HG03460 (cell line): Measurements from ENCODE around the gene CRHR1.
"Not testable (repeated sequence)": the region's sequence is repeated elsewhere in the genome, so short reads cannot be mapped to it uniquely, and the experiment has no call there.

Source experiments
- ATAC-seq: cut with Tn5 transposase; IDR thresholded peaks from one replicate; pipeline ENCODE4 v1.9.1; 2021; ENCODE audit not compliant: unreplicated experiment

The CRHR1 gene

DNA sequence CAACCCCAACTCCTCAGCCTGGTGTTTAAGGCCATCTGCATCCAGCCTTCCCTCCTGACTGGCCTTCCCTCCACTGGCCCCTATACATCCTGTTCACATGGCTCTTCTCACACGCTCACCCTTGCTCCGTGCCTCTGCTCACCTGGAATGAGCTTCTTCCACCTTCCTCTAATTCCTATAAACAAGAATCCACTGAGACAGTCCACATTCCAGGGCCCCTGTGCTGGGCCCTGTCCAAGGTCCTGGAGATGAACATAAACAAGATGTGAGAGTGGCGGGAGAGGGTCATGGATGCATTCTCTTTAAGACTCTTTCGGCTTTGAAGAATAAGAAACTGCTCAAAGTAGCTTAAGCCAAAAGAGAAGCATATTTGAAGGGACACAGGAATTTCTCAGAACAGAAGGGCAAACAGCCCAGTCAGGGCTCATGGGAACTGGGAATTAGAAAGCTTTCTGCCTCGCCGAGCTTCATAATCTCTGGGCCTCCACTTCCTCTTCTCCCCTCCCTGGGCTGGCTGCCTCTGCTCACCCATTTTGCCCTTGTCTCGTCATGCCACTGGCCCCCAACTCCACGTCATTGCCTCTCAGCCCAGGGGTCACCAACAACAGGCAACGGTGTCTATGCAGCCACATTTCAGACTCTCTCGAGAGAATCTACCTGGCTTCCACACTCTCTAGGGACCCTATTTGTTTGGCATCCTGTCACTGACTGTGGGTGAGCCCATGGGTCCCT is 74.0 kb downstream of the CRHR1 start:
- no peak for ATAC-seq

DNA sequence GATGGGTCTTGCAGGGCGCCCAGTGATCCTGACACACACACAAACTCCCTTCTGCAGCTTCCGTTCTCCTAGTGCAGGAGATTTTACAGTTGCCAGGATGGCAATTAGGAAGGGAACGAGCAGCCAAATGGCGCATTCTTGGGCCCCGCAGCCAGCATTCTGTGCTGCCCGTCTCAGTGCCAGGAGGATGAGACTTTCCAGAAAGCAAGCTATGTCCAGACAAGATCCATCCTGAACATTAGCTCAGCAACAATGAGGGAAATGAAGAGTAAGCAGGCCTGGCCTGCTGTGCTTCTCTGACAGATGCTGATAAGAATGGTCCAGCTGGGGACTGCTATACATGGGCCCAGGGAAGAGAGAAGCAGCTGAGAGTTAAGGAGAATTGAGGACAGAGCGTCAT is 77.0 kb downstream of the CRHR1 start:
- no peak for ATAC-seq

DNA sequence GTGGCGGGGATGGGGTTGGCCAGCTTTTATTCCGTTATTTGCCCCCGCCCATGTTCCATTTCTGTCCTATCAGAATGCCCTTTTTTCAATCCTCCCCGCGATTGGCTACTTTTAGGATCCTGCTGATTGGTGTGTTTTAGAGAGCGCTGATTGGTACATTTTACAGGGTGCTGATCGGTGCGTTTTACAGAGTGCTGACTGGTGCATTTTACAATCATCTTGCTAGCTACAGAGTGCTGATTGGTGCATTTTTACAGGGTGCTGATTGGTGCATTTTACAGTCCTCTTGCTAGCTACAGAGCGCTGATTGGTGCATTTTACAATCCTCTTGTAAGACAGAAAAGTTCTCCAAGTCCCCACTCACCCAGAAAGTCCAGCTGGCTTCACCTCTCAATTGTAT is 78.0 kb downstream of the CRHR1 start:
- ATAC-seq, result not testable (repeated sequence)

DNA sequence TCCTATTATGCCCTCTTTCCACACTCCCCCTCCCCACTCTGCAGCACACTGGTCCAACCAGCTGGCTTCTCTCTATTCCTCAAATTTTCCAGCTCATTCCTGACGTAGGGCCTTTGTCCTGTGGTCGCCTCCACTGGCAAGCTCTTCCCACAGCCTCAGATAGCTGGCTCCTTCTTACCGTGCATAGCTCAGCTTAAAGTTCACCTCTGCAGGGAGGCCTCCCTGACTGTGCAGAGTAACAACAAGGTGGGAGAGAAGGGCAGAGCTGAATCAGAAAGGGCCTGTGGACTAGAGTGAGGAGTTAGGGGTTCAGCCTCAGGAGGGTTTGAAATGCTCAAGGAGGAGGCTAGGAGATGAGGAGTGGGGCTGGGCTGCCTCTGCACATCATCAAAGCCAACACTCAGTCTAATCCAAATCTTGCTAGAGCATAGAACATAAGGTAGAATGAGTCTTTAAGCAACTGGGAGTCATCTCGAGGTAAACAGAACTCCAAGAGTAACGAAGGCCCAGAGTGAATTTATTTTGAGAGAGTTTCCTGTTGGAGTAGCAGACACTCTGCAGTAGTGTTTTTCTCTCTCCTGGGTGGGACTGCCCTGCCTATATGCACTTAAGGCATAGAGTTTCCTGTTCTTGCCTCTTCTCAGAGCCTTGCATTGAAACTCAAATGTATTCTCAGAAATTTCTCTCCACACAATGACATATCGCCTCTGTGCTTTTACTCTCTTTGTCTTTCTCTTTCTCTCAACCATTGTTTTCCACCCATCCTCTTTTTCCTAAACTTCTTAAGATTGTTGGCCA is 79.9 kb downstream of the CRHR1 start:
- ATAC-seq, result no peak

DNA sequence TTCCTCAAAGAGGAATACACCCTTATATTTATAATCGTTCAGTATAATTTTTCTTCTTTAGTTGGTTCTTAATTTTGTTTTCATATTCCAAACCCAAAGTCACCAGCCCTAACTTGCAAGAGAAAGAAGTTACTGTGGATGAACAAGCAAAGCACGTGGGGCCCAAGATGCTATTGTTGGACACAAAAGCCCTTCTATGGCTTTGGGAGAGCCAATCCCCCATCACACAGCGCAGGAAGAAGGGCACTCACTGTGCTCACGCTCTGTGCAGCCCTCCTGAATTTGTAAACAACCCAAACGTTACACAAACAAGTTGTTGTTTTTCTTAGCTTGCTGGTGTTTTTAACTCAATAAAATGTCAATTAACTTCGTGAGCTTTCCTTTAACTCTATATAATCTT is 83.1 kb downstream of the CRHR1 start:
- ATAC-seq, result no peak

DNA sequence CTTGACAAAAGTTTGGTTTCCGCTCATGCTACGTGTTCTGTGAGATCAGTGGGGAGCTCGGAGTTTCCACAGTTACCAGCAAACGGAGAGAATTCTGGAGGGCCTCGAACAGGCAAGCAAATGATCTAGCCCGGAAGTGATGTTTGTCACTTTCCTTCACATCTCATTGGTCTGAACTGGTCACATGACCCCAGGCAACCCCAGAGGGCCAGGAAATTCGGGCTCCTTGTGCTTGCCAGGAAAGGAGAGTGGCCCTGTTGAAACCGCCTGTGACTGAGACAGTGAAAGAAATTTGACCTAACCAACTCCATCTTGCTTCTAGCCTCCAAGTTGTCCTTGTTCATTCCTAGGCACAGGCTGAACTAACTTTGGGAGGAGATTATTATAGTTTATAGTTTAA is 83.6 kb downstream of the CRHR1 start:
- ATAC-seq, result no peak

DNA sequence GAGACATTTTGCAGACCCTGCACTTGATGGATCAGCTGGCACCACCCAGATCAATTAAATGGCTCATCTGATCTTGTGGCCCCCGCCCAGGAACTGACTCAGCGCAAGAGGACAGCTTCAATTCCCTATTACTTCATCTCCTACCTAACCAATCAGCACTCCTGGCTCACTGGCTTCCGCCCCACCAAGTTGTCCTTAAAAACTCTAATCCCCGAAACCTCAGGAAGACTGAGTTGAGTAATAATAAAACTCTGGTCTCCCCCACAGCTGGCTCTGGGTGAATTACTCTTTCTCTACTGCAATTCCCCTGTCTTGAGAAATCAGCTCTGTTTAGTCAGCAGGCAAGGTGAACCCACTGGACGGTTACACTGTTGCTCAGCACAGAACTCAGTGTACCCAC is 84.2 kb downstream of the CRHR1 start:
- no peak for ATAC-seq

DNA sequence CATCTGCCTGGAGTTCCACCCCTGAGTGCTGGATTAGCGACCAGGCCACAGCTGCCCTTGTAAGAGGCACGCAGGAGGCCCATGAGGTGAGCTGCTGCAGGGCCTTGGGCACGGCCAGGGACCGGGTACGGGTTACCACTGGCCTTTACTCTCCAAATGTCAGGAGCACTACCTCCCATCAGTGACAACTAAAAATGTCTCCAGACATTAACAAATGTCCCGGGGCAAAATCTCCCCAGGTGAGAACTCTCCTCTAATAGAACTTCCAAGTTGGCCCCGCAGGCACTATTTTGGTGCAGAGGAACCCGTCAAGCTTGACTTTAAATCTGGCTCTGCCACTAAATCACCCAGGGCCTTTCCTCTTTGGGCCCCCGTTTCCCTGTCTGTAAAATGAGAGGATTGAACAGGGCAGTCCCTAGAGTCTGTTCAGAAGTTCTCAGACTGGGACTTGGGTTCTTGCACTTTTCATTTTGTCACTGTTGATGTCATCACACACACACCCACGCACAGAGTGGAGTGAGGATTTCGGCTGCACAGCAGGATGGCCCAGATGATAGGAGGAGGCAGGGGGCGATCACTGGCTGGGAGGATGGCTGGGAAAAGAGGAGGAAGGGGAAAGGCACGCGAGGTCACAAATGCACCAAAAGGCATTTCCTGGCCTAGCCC is 85.7 kb downstream of the CRHR1 start:
- ATAC-seq, result no peak

DNA sequence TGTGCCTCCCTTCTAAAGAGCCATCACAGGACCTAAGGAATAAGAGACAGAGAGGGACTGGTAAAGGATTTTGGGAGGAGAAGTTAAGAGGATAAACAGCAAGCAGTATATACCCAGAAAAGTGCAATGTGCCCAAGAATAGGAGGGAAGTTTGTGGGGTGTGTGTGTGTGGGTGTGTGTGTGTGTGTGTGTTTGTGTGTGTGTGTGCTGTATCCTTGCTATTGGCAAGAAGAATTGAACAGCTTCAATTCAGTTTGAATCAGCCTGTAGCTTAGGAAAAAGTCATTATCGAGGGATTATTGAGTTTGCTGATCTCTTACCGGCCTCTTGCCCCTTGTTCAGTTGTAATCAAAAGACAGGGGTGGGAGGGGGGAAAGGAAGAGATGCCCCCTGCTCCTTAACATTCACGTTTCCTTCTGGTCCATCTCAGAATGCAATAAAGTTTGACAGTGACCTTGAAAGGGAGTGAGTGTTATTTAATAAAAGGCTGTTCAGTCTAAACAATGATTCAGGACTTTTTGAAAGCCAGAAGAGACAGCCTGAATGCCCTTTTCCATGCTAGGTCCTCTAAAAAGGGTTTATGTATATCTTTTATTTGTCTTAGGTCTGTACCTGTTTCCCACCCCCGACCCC is 86.3 kb downstream of the CRHR1 start:
- ATAC-seq, result no peak

DNA sequence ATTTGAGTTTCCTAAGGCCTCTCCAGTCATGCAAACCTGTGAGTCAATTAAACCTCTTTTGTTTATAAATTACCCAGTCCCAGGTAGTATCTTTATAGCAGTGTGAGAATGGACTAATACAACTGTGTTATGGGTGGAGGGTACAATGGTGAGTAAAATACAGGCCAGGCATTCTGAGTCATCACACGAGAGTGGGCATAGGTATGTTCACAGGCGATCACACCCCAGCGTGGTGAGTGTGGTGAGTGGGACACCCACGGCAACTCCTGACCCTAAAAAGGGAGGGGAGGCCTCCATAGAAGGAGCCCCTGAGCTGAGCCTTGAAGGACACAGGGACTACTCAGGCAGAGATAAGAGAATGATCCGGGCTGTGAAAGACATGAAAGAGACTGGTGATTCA is 87.6 kb downstream of the CRHR1 start:
- ATAC-seq, result no peak

DNA sequence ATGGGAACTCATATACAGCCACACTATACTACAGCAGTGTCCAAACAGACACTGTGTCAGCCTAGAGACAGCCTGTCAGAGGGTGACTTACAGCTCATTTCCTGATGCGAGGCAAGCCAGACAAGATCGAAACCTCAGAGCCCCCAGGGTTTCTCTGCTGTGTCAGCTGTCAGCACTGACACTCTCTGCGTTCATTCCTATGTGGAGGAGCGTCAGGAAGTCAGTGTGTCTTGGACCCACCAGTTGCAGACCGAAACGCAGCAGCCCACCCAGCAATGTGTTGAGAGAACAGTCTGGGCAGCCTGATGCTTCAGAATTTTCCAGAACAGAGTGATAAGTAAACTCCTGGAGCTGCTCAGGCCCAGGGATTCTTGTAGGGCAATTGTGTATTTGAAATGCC is 89.6 kb downstream of the CRHR1 start:
- no peak for ATAC-seq

DNA sequence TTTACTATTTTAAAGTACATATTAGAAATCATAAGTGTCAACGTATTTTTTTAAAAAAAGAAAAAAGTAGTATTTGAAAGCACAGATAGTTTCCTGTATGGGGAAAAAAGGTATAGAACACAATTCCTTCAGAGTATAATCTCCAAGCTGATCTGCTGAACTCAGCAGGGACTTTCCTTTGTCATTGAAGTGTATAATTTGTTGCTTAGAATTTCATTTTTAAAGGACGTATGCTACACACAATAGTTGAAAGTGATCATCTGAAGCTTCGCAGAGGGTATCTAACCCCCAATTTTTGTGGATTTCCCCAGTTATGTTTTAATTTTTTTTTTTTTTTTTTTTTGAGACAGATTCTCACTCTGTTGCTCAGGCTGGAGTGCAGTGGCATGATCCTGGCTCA is 90.0 kb downstream of the CRHR1 start:
- ATAC-seq, result no peak

DNA sequence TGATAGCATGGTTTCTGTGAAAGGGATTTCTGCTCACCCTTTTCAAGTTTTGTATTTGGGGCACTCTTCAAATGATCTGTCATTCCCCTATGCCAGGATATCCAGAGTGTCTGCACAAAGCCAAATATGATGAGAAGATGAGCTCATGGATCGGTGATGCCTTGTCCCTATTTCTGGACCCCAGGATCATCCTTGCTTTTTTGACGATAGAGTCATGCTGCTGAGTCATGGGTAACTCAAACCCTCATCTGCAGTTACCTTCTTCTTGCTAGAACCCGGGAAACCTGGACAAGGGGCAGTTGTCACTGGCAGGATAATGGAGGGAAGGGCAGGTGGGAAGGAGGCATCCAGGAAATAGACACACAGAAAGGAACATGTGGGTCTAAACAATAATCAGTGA is 92.4 kb downstream of the CRHR1 start:
- ATAC-seq, result no peak

DNA sequence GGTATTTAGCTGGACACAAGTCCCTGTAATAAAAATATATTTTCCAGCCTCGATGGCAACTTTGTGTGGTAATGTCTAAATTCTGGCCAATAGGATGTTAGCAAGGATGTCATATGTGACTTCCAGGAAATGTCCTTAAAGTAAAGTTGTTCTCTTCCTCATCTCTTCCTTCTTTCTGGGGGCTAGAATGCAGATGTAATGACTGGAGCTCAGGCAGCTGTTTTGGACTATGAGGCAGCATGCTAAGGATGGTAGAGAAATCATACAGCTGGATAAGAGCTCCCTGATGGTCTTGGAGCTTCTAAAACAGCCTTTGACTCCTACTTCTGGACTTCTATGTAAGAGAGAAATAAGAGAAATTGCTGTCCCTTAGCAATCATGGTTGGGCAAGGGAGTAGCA is 93.3 kb downstream of the CRHR1 start:
- no peak for ATAC-seq

DNA sequence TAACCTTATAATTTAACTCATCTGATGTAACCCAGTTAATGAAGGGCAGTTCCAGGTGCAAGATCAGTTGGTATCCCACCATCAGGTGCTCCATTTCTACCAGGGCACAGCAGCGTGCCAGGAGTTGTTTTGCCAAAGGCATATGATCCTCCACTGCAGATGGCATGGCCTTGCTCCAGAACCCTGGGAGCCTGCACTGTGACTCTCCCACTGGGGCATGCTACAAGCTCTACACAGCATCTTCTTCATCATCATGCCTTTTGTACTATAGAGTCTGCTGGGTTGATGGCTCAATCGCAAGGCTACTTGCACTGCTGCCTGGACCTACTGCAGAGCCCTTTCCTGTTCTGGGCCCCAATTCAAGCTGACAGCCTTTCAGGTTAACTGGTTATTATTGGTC is 98.9 kb downstream of the CRHR1 start:
- no peak for ATAC-seq
